PFSK-1 (cell line): ENCODE data around the gene DAP3.

ENCODE experiments used
- POLR2AphosphoS5 ChIP-seq: IDR thresholded peaks from 2 replicates; pipeline ENCODE4 v1.6.1; 2012; ENCODE audit warnings: low read depth, mild to moderate bottlenecking, control low read depth, low read length, moderate library complexity
- REST ChIP-seq, 2 experiments: IDR thresholded peaks; 2 replicates each; pipeline versions ENCODE4 v1.6.1 to v1.8.0; 2011 to 2012; ENCODE audit warnings: low read depth in 2 of 2, low read length in 2 of 2, control low read depth in 1 of 2, inconsistent platforms in 1 of 2, mild to moderate bottlenecking in 1 of 2, moderate library complexity in 1 of 2; ENCODE audit not compliant: insufficient read depth in 1 of 2
- SIN3A ChIP-seq: IDR thresholded peaks from 2 replicates; pipeline ENCODE4 v1.6.1; 2012; ENCODE audit warnings: mild to moderate bottlenecking, low read length, moderate library complexity, borderline replicate concordance; ENCODE audit not compliant: insufficient read depth
- TAF1 ChIP-seq: IDR thresholded peaks from 2 replicates; pipeline ENCODE4 v1.6.1; 2012; ENCODE audit warnings: low read length, control low read depth, borderline replicate concordance; ENCODE audit not compliant: insufficient read depth

- TF ChIP-seq TAF1 (no peak), REST (IDR thresholded peaks at IDR 0.05; ENCODE audit: insufficient read depth in 1 of 2, low read depth in 2 of 2, low read length in 2 of 2) (no peak), POLR2AphosphoS5 (no peak), SIN3A (no peak)
These were observed 14.3 kb downstream of the DAP3 start for GRCh38 chr1:155703216-155703615.
